Measurements from ENCODE around the gene SPAG9. TPM values are rescaled to one million over a fixed set of nuclear protein-coding genes. Genes with fewer than 3 reads are reported as not detected.

The SPAG9 gene
- total and polyA plus RNA-seq, 2 experiments from 2014 or later, result 13.7 to 45.0 TPM

GRCh38 chr17:51034800-51035199, 85.9 kb downstream of the SPAG9 start:
- Histone ChIP-seq H4K20me1 (replicated peaks; ENCODE audit: insufficient read depth) (no peaks in the 10 kb centered on the region), H3F3A (replicated peaks; ENCODE audit: low read depth) (no peaks in the 10 kb centered on the region), H3K9me2 (ENCODE audit: insufficient read depth) (no peaks in the 10 kb centered on the region), H3K4me3 (no peak overlapping the region), H3K79me2 (replicated peaks; ENCODE audit: insufficient read depth) (no peaks in the 10 kb centered on the region), H2AFZ (no peak overlapping the region), H3K27me3 (ENCODE audit: insufficient read depth) (no peaks in the 10 kb centered on the region), H3K4me2 (no peak overlapping the region), H3K4me1 (ENCODE audit: insufficient read depth) (no peaks in the 10 kb centered on the region), H3K27ac (ENCODE audit: low read depth) (no peak overlapping the region), H3K36me3 (ENCODE audit: insufficient read depth) (no peaks in the 10 kb centered on the region)
- ATAC-seq (no peak), DNase-seq (ENCODE audit: low spot score) (no peak)
- Mint-ChIP-seq H3K4me1 (peaks cover 10% of the 10 kb centered on the region), H3K36me3 (ENCODE audit: low read depth) (no peaks in the 10 kb centered on the region), H3K27ac (0 out of 2 replicates have a peak overlapping the region, but pooled peaks have one; percentile 12), H3K27me3 (ENCODE audit: insufficient read depth, low read depth, poor library complexity) (no peaks in the 10 kb centered on the region), H3K4me3 (no peak overlapping the region), H3K9me3 (no peaks in the 10 kb centered on the region)
- TF ChIP-seq POLR2AphosphoS5 (IDR thresholded peaks at IDR 0.05; ENCODE audit: low read depth) (no peak), CREB1 (CRISPR knock-in tag; IDR thresholded peaks at IDR 0.05; ENCODE audit: low read depth) (no peak), CTCF (conservative IDR thresholded peaks at IDR 0.05; ENCODE audit: low read depth in 2 of 2) (no peak), ZNF331 (CRISPR knock-in tag; IDR thresholded peaks at IDR 0.05; ENCODE audit: low read depth) (no peak), REST (IDR thresholded peaks at IDR 0.05; ENCODE audit: unreplicated experiment) (no peak), EZH2phosphoT487 (IDR thresholded peaks at IDR 0.05; ENCODE audit: unreplicated experiment) (no peak), EZH2 (IDR thresholded peaks at IDR 0.05; ENCODE audit: low read depth, unreplicated experiment) (no peak), NANOG (IDR thresholded peaks at IDR 0.05; ENCODE audit: borderline replicate concordance) (no peak), ETS1 (IDR thresholded peaks at IDR 0.05) (no peak)

GRCh38 chr17:51032850-51033249, 87.8 kb downstream of the SPAG9 start:
- Histone ChIP-seq H3K79me2 (replicated peaks; ENCODE audit: insufficient read depth) (no peaks in the 10 kb centered on the region), H3F3A (replicated peaks; ENCODE audit: low read depth) (no peaks in the 10 kb centered on the region), H3K9me2 (ENCODE audit: insufficient read depth) (no peaks in the 10 kb centered on the region), H2AFZ (no peak overlapping the region), H3K4me1 (ENCODE audit: insufficient read depth) (no peaks in the 10 kb centered on the region), H3K36me3 (ENCODE audit: insufficient read depth) (no peaks in the 10 kb centered on the region), H3K4me2 (no peak overlapping the region), H4K20me1 (replicated peaks; ENCODE audit: insufficient read depth) (no peaks in the 10 kb centered on the region), H3K27me3 (ENCODE audit: insufficient read depth) (no peaks in the 10 kb centered on the region), H3K4me3 (no peak overlapping the region), H3K27ac (ENCODE audit: low read depth) (no peak overlapping the region)
- H3K9me3 Mint-ChIP-seq, result no peaks in the 10 kb centered on the region
- H3K36me3 Mint-ChIP-seq (ENCODE audit: low read depth), result no peaks in the 10 kb centered on the region
- H3K27me3 Mint-ChIP-seq (ENCODE audit: insufficient read depth, low read depth, poor library complexity), result no peaks in the 10 kb centered on the region
- no peak for DNase-seq (ENCODE audit: low spot score)
- H3K4me3 Mint-ChIP-seq, result no peak overlapping the region
- ATAC-seq, result no peak
- peaks cover 10% of the 10 kb centered on the region for H3K4me1 Mint-ChIP-seq
- no peak overlapping the region for H3K27ac Mint-ChIP-seq
- no peak for TF ChIP-seq EZH2phosphoT487 (IDR thresholded peaks at IDR 0.05; ENCODE audit: unreplicated experiment)
- no peak for TF ChIP-seq NANOG (IDR thresholded peaks at IDR 0.05; ENCODE audit: borderline replicate concordance)
- no peak for TF ChIP-seq JUNB (IDR thresholded peaks at IDR 0.05; ENCODE audit: unreplicated experiment)
- TF ChIP-seq ZNF114 (CRISPR knock-in tag; IDR thresholded peaks at IDR 0.05), result no peak
- TF ChIP-seq POLR2AphosphoS5 (IDR thresholded peaks at IDR 0.05; ENCODE audit: low read depth), result no peak
- TF ChIP-seq EZH2 (IDR thresholded peaks at IDR 0.05; ENCODE audit: low read depth, unreplicated experiment), result no peak
- no peak for TF ChIP-seq CTCF (conservative IDR thresholded peaks at IDR 0.05; ENCODE audit: low read depth in 2 of 2)
- no peak for TF ChIP-seq ZNF331 (CRISPR knock-in tag; IDR thresholded peaks at IDR 0.05; ENCODE audit: low read depth)
